ENCODE measurements around the gene TP63. TPM values are rescaled to one million over a fixed set of nuclear protein-coding genes. Genes with fewer than 3 reads are reported as not detected.

TP63 gene
- total and polyA plus RNA-seq, 2 experiments from 2014 or later = not detected

DNA sequence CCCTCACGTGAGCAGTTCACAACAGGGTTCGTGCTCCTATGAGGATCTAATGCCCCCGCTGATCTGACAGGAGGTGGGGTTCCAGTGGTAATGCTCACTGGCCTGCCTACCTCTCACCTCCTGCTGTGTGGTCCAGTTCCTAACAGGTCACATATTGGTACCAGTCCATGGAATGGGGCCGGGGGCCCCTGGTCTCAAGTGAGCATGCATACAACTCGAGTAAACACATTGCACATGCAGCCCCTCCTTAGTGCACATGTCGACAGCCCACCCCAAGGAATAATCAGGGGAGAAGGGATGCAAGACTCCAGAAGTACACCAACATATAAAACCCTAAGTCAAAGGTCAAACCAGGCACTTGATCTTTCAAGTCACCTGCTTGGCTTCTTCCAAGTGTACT, 127.0 kb downstream of the TP63 start (continued):
- TF ChIP-seq, protein P1, sequence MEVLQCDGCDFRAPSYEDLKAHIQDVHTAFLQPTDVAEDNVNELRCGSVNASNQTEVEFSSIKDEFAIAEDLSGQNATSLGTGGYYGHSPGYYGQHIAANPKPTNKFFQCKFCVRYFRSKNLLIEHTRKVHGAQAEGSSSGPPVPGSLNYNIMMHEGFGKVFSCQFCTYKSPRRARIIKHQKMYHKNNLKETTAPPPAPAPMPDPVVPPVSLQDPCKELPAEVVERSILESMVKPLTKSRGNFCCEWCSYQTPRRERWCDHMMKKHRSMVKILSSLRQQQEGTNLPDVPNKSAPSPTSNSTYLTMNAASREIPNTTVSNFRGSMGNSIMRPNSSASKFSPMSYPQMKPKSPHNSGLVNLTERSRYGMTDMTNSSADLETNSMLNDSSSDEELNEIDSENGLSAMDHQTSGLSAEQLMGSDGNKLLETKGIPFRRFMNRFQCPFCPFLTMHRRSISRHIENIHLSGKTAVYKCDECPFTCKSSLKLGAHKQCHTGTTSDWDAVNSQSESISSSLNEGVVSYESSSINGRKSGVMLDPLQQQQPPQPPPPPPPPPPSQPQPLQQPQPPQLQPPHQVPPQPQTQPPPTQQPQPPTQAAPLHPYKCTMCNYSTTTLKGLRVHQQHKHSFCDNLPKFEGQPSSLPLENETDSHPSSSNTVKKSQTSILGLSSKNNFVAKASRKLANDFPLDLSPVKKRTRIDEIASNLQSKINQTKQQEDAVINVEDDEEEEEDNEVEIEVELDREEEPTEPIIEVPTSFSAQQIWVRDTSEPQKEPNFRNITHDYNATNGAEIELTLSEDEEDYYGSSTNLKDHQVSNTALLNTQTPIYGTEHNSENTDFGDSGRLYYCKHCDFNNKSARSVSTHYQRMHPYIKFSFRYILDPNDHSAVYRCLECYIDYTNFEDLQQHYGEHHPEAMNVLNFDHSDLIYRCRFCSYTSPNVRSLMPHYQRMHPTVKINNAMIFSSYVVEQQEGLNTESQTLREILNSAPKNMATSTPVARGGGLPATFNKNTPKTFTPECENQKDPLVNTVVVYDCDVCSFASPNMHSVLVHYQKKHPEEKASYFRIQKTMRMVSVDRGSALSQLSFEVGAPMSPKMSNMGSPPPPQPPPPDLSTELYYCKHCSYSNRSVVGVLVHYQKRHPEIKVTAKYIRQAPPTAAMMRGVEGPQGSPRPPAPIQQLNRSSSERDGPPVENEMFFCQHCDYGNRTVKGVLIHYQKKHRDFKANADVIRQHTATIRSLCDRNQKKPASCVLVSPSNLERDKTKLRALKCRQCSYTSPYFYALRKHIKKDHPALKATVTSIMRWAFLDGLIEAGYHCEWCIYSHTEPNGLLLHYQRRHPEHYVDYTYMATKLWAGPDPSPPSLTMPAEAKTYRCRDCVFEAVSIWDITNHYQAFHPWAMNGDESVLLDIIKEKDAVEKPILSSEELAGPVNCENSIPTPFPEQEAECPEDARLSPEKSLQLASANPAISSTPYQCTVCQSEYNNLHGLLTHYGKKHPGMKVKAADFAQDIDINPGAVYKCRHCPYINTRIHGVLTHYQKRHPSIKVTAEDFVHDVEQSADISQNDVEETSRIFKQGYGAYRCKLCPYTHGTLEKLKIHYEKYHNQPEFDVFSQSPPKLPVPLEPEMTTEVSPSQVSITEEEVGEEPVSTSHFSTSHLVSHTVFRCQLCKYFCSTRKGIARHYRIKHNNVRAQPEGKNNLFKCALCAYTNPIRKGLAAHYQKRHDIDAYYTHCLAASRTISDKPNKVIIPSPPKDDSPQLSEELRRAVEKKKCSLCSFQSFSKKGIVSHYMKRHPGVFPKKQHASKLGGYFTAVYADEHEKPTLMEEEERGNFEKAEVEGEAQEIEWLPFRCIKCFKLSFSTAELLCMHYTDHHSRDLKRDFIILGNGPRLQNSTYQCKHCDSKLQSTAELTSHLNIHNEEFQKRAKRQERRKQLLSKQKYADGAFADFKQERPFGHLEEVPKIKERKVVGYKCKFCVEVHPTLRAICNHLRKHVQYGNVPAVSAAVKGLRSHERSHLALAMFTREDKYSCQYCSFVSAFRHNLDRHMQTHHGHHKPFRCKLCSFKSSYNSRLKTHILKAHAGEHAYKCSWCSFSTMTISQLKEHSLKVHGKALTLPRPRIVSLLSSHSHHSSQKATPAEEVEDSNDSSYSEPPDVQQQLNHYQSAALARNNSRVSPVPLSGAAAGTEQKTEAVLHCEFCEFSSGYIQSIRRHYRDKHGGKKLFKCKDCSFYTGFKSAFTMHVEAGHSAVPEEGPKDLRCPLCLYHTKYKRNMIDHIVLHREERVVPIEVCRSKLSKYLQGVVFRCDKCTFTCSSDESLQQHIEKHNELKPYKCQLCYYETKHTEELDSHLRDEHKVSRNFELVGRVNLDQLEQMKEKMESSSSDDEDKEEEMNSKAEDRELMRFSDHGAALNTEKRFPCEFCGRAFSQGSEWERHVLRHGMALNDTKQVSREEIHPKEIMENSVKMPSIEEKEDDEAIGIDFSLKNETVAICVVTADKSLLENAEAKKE (CRISPR knock-in tag; IDR thresholded peaks at IDR 0.05) = no peak

DNA sequence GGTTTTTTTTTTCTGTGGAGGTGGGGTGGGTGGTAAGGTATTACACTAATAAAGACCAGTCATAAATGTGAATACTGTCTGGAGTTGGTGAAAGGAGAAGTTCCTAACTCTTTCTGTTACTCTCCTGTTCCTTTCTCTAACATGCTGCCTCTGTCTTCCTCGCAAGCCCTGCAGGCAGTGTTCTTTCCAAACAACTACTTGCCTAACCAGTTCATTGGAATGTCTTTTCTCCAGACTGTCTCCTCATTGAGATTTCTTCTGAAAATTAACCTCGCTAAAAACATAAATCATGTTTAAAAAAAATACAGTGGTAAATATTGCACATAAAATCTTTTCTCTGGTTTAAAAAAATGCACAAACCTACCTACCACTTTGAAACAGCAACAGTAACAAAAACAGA, 135.2 kb downstream of the TP63 start:
- no peak overlapping the region for H3K27ac Mint-ChIP-seq
- peaks cover 6% of the 10 kb centered on the region for H3K27me3 Mint-ChIP-seq (ENCODE audit: insufficient read depth, low read depth, poor library complexity)
- ATAC-seq = peak; percentile 70

More for the DNA sequence above, 135.2 kb downstream of the TP63 start:
- H3K4me3 Mint-ChIP-seq = no peak overlapping the region
- peaks cover 8% of the 10 kb centered on the region for H3K9me3 Mint-ChIP-seq
- Histone ChIP-seq H3K9me2 (ENCODE audit: insufficient read depth) (no peaks in the 10 kb centered on the region), H3K4me1 (ENCODE audit: insufficient read depth) (peaks cover 14% of the 10 kb centered on the region), H2AFZ (no peak overlapping the region), H3K4me2 (peak overlapping the region; percentile 22; the same call in 1 of the 2 replicates), H3K27me3 (ENCODE audit: insufficient read depth) (peaks cover under 1% of the 10 kb centered on the region; the same call in 1 of the 2 replicates), H3F3A (replicated peaks; ENCODE audit: low read depth) (no peaks in the 10 kb centered on the region), H3K36me3 (ENCODE audit: insufficient read depth) (no peaks in the 10 kb centered on the region), H3K27ac (ENCODE audit: low read depth) (no peak overlapping the region), H3K79me2 (replicated peaks; ENCODE audit: insufficient read depth) (no peaks in the 10 kb centered on the region), H3K4me3 (no peak overlapping the region), H4K20me1 (replicated peaks; ENCODE audit: insufficient read depth) (no peaks in the 10 kb centered on the region)
- no peak for TF ChIP-seq POLR2AphosphoS5 (IDR thresholded peaks at IDR 0.05; ENCODE audit: low read depth)
- TF ChIP-seq, protein P1 (CRISPR knock-in tag; IDR thresholded peaks at IDR 0.05) = 0 out of 2 replicates have a peak, but pooled peaks have one; percentile 14
- peak; percentile 61 for DNase-seq (ENCODE audit: low spot score)
- peaks cover 26% of the 10 kb centered on the region for H3K4me1 Mint-ChIP-seq
- H3K36me3 Mint-ChIP-seq (ENCODE audit: low read depth) = peaks cover 6% of the 10 kb centered on the region; the same call in 2 of the 3 replicates

Measured in GM23338 (cell line).